Fibroblast of lung (primary cell): ENCODE results near the gene GDPD1.

Experiments used
- EZH2 ChIP-seq: IDR thresholded peaks from 2 replicates; pipeline ENCODE4 v1.5.1; 2012; ENCODE audit warnings: low read length, control low read depth, mild to moderate bottlenecking; ENCODE audit errors: missing control alignments
- TF ChIP-seq, protein P1 (sequence below), 2 donors: IDR thresholded peaks in 1 of 2; conservative IDR thresholded peaks in 1 of 2; 1 replicate in 1 of 2; 2 replicates in 1 of 2; pipeline ENCODE4 v1.5.1; 2011 to 2012; ENCODE audit warnings: low read length in 2 of 2, control low read depth in 1 of 2, inconsistent platforms in 1 of 2, low read depth in 1 of 2, mild to moderate bottlenecking in 1 of 2

DNA sequence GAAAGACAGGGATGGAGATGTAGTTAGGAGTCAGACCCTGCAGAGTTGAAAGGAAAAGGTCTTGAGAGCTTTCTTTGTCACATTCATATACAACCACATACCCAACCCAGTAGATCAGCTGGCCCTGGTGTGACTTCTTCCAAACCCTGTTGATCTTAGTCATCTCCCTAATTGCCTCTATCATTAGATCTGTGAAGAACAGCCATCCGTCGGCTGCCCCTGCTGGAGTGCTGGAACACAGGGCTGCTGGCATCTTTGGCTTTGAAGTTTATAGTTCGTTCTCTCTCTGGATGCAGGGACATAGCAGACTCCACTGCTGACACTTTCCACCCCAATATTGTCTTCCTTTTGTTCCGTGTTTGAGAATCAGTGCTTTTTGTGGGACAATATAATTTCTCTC lies 20.9 kb upstream of the GDPD1 start:
- TF ChIP-seq, protein P1, sequence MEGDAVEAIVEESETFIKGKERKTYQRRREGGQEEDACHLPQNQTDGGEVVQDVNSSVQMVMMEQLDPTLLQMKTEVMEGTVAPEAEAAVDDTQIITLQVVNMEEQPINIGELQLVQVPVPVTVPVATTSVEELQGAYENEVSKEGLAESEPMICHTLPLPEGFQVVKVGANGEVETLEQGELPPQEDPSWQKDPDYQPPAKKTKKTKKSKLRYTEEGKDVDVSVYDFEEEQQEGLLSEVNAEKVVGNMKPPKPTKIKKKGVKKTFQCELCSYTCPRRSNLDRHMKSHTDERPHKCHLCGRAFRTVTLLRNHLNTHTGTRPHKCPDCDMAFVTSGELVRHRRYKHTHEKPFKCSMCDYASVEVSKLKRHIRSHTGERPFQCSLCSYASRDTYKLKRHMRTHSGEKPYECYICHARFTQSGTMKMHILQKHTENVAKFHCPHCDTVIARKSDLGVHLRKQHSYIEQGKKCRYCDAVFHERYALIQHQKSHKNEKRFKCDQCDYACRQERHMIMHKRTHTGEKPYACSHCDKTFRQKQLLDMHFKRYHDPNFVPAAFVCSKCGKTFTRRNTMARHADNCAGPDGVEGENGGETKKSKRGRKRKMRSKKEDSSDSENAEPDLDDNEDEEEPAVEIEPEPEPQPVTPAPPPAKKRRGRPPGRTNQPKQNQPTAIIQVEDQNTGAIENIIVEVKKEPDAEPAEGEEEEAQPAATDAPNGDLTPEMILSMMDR (conservative IDR thresholded peaks at IDR 0.05 in 1 of 2, IDR thresholded peaks at IDR 0.05 in 1 of 2; ENCODE audit: low read depth in 1 of 2, low read length in 2 of 2): no peak
- TF ChIP-seq EZH2: no peak
